Measurements from ENCODE around the gene SCEL.
"Not testable (repeated sequence)": the region's sequence is repeated elsewhere in the genome, so short reads cannot be mapped to it uniquely, and the experiment has no call there.

Gene SCEL

DNA sequence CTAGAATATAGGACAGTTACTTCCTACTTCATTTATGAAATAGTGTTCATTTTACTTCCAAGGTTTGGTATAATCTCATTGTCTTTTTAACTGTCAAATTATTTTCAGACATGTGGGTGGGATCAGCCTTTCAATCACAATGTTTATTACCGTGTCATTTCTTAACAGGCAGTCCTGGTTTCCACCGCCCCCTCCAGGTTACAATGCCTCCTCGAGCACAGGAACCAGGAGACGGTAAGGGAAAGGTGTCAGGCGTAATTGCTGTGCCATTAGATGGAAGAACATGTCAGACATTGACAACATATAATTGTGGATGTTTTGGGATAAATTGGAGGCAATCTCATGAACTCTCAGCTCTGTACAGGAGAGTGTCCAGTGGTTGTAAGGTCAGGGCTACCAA lies 36.5 kb downstream of the SCEL start:
- no peak for DNase-seq

DNA sequence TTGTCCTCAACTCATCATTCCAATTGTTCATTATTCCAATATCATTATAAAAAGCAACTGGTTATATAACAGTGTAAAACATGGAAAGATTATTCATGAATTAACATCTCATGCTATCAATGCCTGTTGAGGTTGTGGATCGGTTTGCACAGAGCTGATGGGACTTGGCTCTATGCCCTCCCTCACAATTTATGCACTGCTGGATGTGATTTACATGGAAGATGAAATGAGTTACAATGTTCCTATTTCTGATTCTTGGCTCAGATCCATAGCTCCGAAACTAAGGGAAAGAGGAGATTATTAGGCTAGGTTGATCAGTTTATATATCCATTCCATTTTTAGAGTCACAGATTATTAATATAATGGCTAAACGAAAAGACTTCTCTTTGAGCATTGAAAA lies 38.6 kb downstream of the SCEL start:
- DNase-seq: no peak

DNA sequence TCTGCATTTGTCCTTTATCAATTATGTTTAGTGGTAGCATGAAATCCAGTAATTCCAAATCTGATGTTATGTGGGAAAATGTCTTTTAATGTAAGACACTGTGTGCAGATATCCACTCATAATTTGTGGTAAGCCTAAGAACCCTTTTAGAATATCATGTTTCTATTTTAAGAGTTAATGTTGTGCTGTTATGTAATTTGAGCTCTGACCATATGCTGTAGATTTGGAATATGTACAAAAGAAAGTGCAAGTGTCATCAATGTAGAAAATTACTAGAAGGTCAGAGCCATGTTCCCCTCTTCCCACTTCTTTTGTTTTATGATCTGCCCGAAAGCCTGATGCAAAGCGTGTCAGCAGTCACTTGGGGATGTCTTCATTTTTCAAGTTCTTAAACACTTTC lies 44.5 kb downstream of the SCEL start:
- no peak for DNase-seq

DNA sequence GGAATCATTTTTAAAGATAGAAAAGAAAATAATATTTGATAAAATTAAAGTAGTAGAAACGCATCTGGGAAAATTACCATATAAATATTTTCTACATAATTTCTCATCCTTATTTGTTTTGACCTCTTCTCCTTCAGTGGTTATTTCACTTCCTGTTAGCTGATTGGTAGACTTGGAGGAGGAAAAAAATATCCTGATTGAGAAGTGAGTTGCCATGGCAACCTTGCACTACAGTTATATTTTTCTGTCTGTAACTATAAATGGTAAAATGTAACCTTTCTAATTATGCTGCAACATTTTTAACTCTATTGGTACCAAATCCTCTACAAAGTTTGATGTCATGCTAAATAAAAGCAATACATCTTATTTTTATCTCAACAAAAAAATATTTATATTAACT lies 45.2 kb downstream of the SCEL start:
- no peak for DNase-seq

DNA sequence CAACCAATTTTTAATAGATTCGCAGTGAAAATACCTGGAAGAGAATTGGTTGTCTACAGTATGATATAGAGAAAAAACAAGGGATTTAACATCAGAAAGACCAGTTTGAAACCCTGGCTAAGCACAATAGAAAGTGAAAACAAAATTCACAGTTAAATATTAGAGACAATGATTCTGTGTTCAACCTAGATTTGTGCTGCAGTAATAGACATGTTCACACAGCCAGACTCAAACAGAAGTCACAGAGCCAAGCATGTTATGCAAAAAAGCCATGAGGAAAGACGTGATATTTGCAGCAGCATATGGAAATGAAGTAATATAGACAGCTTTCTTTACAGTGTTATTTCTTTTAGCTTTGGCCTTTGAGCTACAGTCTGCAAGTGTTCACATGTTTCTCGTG lies 48.1 kb downstream of the SCEL start:
- no peak for DNase-seq

DNA sequence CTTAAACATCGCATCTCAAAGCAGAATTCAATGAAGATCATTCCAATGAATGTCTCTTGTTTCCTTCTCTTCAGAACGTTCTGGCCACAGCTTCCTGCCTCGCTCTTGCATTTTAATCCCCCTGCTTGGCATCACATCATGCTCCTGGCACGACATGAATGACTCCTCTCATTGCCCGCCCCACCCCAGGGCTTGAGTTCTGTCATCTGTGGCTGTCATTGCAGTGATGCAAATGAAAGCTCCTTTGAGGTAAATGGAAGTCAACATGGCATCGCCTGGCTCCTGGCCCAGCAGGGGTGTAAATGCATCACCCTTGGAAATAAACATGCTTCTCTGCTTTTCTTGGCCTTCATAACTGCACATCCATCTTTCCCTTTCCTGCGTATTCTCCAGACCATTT lies 48.6 kb downstream of the SCEL start:
- DNase-seq: no peak

DNA sequence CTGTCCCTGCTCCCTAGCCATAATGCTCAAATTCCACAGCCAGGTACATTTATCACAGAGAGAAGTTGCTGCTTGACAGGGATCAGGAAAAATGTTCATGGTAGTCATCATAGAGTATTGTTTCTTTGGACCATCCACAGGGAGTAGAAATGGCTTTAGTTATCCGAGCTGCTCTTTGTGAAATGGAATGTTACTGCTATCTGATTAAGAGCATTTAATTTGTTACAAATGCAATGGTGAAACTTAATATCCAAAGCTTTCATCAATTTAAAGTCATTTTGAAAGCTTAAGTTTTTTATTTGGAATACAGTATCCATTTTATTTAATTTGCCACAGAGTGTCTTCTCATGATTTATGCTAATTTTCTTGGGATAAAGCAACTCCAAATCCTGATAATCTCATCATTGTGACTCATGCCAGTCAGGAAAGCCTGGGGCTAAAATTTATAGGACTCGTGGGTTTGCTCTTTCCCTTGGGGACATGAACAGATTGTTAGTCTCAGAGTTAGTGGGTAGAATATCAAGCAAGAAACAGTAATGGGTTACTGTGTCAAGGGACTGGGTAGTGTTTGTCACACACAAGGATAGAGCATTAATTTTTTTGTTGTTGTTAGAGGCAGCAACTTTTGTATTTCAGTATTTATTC lies 59.8 kb downstream of the SCEL start:
- DNase-seq: no peak

DNA sequence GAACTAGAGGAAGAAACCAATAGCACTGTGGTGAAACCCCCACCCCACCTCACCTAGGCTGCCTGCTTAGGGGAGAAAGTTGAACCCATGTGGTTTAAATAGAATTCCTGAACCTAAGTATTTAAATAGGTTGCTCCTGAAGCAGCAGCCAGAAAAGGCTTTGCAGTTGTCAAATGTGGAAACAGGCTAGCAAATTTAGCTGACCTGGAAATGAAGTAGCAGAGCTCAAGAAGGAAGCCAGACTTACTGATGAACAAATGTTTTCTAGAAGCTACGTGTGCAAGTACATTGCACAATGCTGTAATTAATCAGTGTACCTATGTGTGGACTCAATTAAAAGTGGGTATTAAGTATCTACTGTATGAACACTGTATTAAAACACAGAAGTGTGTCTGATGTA lies 61.3 kb downstream of the SCEL start:
- no peak for DNase-seq

DNA sequence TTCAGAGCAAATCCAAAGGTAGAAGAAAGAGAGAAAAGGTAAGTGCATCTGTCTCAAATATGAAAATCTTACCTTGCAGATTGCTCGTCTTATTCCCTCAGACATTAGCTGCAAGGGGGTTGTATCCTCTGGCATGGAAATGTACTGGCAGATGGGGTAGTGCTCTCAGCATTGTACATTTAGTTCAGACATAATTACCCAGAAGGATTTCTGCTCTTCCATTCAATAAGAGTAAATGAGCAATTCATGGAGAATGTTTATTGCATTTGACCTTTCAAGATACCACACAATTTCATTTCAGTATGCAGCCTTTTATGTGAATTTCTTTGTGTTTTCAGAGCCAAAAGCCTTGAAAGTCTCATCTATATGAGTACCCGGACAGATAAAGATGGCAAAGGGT lies 63.8 kb downstream of the SCEL start:
- DNase-seq: no peak

DNA sequence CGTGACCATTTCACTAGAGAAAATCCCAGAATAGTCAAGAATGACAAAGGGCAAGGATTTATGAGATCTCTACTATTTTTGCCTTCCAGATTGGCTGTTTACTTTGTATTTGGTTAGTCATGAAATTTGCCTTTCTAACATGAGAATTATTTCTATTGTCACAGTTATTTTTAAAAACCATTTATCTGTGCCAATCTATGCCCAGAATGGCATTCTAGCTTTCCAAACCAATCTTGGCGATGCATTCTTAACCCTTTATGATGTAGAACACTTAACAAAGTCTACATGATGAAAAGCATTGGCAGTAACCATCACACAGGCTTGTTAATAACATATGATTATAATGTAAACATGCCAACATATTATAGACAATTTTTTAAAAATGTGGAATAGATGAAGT lies 65.2 kb downstream of the SCEL start:
- DNase-seq: no peak

DNA sequence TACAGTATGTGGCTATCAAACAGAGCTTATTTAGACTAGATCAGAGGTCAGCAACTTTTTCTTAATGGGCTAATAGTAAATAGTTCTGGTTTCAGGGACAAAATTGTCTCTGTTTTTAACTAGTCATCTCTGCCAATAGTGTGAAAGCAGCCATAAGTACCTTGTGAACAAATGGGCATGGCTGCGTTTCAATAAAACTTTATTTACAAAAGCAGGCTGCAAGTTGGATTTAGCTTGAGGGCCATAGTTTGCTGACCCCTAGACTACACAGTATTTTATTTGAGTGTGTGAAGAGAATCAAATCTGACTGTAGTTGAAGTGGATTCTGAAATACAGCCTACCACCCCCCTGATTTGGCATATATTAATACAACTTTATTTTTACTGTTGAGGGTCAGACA lies 75.6 kb downstream of the SCEL start:
- no peak for DNase-seq

DNA sequence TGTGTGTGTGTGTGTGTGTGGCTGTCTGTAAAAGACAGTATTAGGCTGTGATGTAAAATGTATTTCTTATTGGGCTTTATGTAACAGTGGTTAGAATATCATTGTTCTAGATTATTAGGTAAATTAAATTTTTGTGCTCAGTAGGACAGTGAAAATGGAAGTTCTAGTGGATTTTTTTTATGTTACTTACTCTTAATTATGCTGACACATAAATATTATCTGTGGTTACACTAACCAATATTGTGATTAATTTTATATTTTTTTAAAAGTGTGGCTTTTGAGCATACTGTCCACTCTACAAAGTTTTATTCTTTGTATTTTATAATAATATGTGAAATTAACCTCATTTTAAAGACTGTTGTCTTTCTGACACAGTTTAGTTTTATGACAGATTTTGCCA lies 80.5 kb downstream of the SCEL start:
- no peak for DNase-seq

DNA sequence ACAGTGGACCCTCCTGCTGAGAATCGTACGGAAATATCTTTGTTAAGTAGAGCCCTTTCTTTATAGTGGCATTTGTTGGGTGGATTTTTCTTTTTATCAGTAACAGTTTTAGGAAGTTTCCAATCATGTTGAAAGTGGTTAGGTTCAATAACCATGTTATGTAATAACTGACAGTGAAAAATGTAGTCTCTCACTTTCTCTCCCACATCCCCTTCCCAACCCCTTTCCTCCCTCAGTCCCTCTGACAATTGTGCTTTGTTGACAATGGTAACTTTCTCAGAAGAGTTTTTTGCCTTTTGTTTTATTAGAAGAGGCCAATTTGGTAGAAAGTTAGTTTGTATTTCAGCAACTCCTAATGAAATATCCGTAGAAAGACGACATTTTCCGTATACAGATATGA lies 84.1 kb downstream of the SCEL start:
- no peak for DNase-seq

DNA sequence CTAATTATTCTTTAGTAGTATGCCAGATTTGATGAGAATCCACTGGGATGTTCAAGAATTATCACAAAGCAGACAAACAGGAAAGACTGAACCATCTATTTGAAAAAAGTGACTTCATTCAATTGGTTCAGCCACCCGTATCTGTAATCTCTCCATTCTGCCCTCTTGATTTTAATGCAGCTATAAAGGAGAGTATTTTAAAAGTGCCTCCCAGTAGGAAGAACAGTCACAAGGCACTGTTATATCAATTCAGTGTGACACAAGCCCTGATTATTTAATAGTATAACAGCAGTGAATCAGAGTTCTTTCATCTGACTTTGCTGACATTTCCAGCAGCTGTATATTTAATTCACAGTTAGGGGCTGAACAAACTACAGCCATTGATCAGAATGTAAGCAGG lies 84.6 kb downstream of the SCEL start:
- DNase-seq: no peak

DNA sequence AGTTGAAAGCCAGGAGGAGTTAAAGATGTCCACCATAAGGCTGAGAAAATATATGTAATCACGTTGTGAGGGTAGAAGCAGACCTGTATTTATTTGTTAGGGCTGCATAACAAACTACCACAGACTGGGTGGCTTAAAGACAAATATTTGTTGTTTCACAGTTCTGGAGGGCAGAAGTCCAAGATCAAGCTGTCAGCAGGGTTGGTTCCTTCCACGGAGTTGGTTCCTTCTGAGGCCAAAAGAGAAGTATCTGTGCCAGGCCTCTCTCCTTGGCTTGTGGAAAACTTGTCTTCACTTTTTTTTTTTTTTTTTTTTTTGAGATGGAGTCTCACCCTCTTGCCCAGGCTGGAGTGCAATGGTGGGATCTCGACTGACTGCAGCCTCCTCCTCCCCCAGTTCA lies 88.3 kb downstream of the SCEL start:
- no peak for DNase-seq

DNA sequence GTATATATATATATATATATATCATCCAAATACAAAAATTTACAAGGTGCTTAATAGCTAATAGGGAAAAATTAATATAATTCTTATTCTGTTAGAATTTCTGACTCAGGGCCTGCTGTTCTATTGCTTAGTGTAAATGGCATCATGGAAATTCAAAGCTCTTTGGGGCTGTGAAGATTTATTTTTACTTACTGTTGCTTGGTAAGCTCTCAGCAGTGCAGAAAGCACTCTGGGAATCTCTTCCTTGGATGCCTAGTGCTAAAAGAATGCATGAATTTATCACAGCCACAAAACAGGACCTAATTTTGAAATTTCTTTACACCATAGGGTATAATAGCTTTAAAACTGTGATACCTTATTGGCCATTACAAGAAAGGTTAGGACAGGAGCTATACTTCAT lies 92.7 kb downstream of the SCEL start:
- DNase-seq: no peak

DNA sequence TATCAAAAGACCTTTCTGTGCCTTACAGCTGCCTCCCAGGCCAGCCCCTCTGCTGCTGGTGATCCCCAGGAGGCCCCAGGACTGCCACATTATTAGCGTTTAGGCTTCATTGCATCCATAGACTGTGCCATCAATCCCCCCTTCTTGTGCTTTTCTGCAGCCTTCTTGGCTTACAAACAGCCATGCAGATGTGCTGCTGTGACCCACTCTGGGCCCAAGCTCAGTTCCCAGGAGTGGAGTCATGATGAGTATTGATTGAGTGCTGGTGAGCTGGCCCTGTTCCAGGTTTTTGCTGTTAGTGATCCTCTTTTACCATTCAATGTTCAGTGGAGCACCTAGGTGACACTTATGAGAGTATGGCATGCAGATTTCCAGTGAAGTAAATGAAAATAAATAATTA lies 102.1 kb downstream of the SCEL start:
- no peak for DNase-seq

DNA sequence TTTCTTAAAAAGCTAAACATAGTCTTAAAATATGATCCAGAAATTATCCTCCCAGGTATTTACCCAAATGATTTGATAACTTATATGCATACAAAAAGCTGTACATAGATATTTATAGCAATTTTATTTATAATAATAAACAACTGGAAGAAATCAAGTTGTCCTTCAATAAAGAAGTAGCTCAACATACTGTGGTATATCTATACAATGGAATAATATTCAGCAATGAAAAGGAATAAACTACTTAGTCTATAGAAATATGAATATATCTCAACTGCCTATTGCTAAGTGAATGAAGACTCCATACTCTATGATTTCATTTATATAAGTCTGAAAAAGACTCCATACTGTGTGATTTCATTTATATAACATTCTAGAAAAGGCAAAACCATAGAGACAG lies 114.9 kb downstream of the SCEL start:
- no peak for DNase-seq

DNA sequence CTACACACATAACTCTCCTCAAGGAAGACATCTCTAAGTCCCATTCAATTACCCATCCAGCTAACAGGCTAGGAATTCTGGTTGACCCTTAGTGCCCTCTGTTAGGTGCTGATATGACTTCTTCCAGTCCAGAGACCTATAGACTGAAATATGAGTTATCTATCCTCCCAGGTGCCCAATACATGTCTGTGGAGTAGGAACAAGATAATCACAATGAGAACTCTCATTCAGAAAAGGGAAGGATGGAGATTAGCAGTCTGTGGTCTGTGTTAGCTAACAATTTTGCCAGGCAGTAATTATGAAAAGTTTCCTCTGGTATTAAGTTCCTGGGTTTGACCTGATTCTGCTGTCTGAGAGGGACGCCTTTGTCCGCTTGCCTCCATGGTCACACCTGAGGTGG lies 117.8 kb downstream of the SCEL start:
- no peak for DNase-seq

DNA sequence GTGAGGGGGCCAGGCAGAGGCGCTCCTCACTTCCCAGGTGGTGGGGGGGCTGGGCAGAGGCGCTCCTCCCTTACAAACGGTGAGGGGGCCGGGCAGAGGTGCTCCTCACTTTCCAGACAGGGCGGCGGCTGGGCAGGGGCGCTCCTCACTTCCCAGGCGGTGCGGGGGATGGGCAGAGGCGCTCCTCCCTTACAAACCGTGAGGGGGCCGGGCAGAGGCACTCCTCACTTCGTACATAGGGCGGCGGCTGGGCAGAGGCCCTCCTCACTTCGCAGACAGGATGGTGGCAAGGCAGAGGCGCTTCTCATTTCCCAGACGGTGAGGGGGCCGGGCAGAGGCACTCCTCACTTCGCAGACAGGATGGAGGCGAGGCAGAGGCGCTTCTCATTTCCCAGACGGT lies 124.5 kb downstream of the SCEL start:
- DNase-seq: not testable (repeated sequence)

DNA sequence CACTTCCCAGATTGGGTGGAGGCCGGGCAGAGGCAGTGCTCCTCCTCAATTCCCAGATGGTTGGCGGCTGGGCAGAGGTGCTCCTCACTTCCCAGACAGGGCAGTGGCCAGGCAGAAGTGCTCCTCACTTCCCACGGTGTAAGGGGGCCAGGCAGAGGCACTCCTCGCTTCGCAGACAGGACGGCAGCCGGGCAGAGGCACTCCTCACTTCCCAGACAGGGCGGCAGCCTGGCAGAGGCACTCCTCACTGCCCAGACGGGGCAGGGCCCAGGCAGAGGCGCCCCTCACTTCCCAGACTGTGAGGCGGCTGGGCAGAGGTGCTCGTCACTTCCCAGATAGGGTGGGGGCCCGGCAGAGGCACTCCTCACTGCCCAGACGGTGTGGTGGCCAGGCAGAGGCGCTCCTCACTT lies 125.3 kb downstream of the SCEL start:
- no peak for DNase-seq

DNA sequence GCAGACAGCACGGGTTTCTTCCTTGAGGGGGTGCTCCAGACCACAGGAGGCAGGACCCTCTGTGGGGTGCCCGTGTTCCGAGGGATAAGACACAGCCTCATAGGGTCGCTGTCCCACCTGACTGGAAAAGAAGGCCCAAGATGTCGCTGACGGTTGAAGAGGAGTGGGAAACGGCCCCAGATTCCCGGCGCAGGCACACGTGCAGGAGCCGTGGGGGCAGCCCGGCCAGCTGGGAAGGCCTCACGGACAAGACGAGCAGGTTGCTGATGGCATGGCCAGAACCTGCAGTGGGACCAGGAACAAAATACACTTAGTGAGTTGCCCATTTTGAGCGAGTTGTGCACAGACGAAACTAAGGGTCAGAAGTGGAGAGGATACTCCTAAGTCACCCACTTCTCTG lies 126.8 kb downstream of the SCEL start:
- DNase-seq: not testable (repeated sequence)

DNA sequence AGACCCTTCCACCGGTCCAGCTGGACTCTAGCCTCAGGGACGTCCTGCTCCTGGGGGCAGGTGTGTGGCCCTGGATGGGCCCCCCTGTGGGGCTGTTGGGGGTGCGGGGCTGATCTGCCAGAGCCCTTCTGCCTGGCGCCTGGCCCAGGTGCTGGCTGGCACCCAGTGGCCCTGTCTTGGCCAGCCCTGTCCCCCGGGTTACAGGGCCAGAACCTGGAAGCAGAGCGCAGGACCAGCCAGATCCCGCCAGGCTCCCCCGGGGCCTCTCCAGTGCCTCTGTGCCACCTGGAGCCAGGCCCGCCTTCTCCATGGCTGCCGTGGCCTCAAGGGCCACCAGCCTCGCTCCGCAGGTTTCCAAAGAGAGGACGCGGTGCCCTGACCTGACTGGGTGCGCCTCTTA lies 127.3 kb downstream of the SCEL start:
- not testable (repeated sequence) for DNase-seq

DNA sequence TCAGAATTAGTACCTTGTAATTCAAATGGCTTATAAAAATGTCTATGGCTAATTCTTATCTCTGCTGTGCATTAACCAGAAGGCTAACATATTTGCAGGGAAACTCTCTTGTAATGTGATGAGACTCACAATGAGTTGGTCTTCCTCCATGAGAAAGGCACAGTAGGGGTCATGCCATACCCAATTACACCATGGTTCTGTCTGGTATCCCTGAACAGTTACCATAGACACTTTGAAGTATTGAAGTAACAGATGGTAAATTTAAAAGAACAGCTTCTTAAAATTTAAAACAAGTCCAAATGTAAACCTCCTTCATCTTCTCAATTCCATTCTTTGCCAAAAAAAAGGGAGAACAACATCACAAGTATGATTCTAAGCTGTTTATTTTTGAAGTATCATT lies 139.3 kb downstream of the SCEL start:
- DNase-seq: no peak

DNA sequence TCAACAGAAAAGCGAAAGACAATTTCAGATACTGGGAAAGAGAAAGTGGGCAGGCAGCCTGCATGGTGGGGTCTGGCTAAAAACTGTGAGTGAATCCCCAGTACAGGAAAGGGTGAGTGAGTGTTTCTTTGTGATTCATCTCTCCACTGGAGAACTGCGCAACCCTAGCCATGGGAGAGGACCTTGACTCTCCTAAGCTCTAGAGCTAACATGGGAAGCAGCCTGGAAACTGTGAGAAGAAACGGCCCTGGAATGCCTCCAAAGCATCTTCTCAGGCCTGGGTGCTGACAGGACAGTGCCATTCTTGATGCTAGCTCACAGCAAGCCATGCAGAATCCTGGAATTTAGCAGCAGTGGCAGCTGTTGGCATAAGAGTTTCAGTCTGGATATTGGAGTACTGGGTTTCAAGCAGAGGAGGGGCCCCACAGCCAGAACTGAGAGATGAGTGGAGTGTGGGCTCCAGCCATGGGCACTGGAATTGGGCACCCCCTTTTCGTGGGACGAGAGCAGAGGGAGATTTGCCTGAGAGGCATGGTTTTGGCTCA lies 143.3 kb downstream of the SCEL start:
- no peak for DNase-seq

DNA sequence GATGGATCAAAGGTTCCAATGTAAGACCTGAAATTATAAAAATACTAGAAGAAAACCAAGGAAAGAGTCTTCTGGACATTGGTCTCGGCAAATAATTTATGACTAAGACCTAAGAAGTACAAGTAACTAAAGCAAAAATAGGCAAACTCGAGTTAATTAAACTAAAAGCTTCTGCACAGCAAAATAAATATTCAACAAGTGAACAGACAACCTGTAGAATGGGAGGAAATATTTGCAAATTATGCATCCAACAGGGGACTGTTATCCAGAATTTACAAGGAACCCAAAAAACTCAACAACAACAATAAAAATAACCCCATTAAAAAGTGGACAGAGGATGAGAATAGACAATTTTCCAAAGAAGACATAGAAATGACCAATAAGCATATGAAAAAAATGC lies 152.3 kb downstream of the SCEL start:
- no peak for DNase-seq

Measured in CD4-positive, alpha-beta T cell treated with Interleukin-12 subunit alpha and Interleukin-12 subunit beta, for 1 hour (primary cell).